OCI-LY7 (cell line): ENCODE results near the gene HLA-DMA. TPM values are rescaled to one million over a fixed set of nuclear protein-coding genes. Genes with fewer than 3 reads are reported as not detected.

Experiments
- BruUV-seq: library from RNA; stranded (reverse); fragments of 400-500 nt; replicated peaks from 2 replicates; lab custom pipeline; 2021; lab: Mats Ljungman, UMichigan
- CTCF ChIA-PET: fragments of 300-600 bp; sonication (Branson Sonifier 250); formaldehyde crosslinking; loops from one replicate; lab custom pipeline; 2022; ENCODE audit warnings: antibody characterized with exemption; ENCODE audit not compliant: unreplicated experiment; lab: Charles Lee
- POLR2A ChIA-PET: fragments of 300-600 bp; sonication (Branson Sonifier 250); formaldehyde crosslinking; loops from one replicate; lab custom pipeline; 2022; ENCODE audit warnings: antibody characterized with exemption; lab: Charles Lee
- DNase-seq: peaks from one replicate; pipeline ENCODE4 v3.0.0-alpha.2; 2015; ENCODE audit warnings: low spot score
- H2AFZ ChIP-seq: fragments of 200-600 bp; sonication (generic), shearing (Covaris generic); 2 replicates; pipeline ENCODE4 v1.6.1; 2014; ENCODE audit warnings: mild to moderate bottlenecking, antibody characterized with exemption, low read length, moderate library complexity
- H3K27ac ChIP-seq: fragments of 200-600 bp; sonication (generic); 2 replicates; pipeline ENCODE4 v1.5.1; 2014; ENCODE audit warnings: mixed run types, low read depth, mild to moderate bottlenecking, moderate library complexity, low read length, inconsistent platforms; ENCODE audit not compliant: poor library complexity, severe bottlenecking
- H3K36me3 ChIP-seq: fragments of 200-600 bp; sonication (generic); 2 replicates; pipeline ENCODE4 v1.6.1; 2014; ENCODE audit warnings: mild to moderate bottlenecking, antibody characterized with exemption, low read length, moderate library complexity, mixed read lengths; ENCODE audit not compliant: insufficient read depth
- H3K4me1 ChIP-seq: fragments of 200-600 bp; sonication (generic); 2 replicates; pipeline ENCODE4 v1.5.1; 2014; ENCODE audit warnings: mild to moderate bottlenecking, low read length; ENCODE audit not compliant: insufficient read depth, poor library complexity, severe bottlenecking
- H3K4me2 ChIP-seq: fragments of 200-600 bp; sonication (generic); 2 replicates; pipeline ENCODE4 v1.6.1; 2014; ENCODE audit warnings: mild to moderate bottlenecking, low read length
- H3K4me3 ChIP-seq: fragments of 200-600 bp; sonication (generic); 2 replicates; pipeline ENCODE4 v1.5.1; 2014; ENCODE audit warnings: mild to moderate bottlenecking, low read depth, low read length; ENCODE audit not compliant: poor library complexity, severe bottlenecking
- H3K79me2 ChIP-seq: fragments of 200-600 bp; sonication (generic); 2 replicates; pipeline ENCODE4 v1.6.1; 2016; ENCODE audit warnings: low read depth, mild to moderate bottlenecking, low read length, moderate library complexity, mixed read lengths; ENCODE audit not compliant: insufficient read depth
- H3K9me2 ChIP-seq: fragments of 200-600 bp; sonication (generic); 2 replicates; pipeline ENCODE4 v1.6.1; 2016; ENCODE audit warnings: mild to moderate bottlenecking, low read length, mixed read lengths; ENCODE audit not compliant: insufficient read depth
- H3K9me3 ChIP-seq: fragments of 200-600 bp; sonication (generic); 2 replicates; pipeline ENCODE4 v1.6.1; 2014; ENCODE audit warnings: mild to moderate bottlenecking, mixed run types, low read length, mixed read lengths
- H4K20me1 ChIP-seq: fragments of 200-600 bp; sonication (generic); 2 replicates; pipeline ENCODE4 v1.6.1; 2014; ENCODE audit warnings: mild to moderate bottlenecking, antibody characterized with exemption, low read length, moderate library complexity, mixed read lengths; ENCODE audit not compliant: insufficient read depth
- EZH2phosphoT487 ChIP-seq: fragments of 200-600 bp; sonication (generic); IDR thresholded peaks from 2 replicates; pipeline ENCODE4 v1.6.1; 2018; ENCODE audit warnings: low read depth, borderline replicate concordance, mild to moderate bottlenecking, mixed run types, antibody characterized with exemption, low read length, moderate library complexity, mixed read lengths
- intact Hi-C: fragments of 100-400 bp; cut with micrococcal nuclease; formaldehyde crosslinking; loops from one replicate; pipeline ENCODE4 v1.10.0; 2022; ENCODE audit not compliant: unreplicated experiment
- total RNA-seq, 2 experiments: library from RNA; depleted of rRNA in 1 of 2; stranded (reverse); fragments of >200 nt in 1 of 2; shearing (Covaris generic) in 1 of 2; gene quantifications; 2 replicates each; pipeline ENCODE4 v1.2.3, GENCODE V29; 2014 to 2022
- TF ChIP-seq, protein P1 (sequence below): fragments of 200-600 bp; sonication (generic); conservative IDR thresholded peaks from 2 replicates; pipeline ENCODE4 v1.5.1; 2014; ENCODE audit warnings: mild to moderate bottlenecking, antibody characterized with exemption, low read length, moderate library complexity, mixed read lengths

HLA-DMA gene
- total RNA-seq, 2 experiments from 2014 or later: 140 to 207 TPM

GRCh38 chr6:32984622-32985389 lies 31.9 kb upstream of the HLA-DMA start:
- Histone ChIP-seq H3K36me3 (peaks cover 43% of the 10 kb centered on the region), H3K4me1 (peaks cover 40% of the 10 kb centered on the region), H3K27ac (peak overlapping the region; percentile 55), H3K9me2 (no peaks in the 10 kb centered on the region), H3K4me3 (no peak overlapping the region), H3K4me2 (peak overlapping the region; percentile 41; the same call in 1 of the 2 replicates), H3K9me3 (no peaks in the 10 kb centered on the region), H3K79me2 (peaks cover 4% of the 10 kb centered on the region; the same call in 1 of the 2 replicates), H2AFZ (no peak overlapping the region), H4K20me1 (no peaks in the 10 kb centered on the region)
- POLR2A ChIA-PET: interaction anchor here (0.6 to 3.9 kb wide), 13 partner anchors 11 to 109 kb away, joined by 3 to 47 read pairs (median 4); partner anchors contain the start of genes HLA-DMA and HLA-DMB
- intact Hi-C loops: loop anchor here (1.0 kb wide), 2 partner anchors 37 to 100 kb away; no protein-coding TSS in a partner anchor
- TF ChIP-seq, protein P1, sequence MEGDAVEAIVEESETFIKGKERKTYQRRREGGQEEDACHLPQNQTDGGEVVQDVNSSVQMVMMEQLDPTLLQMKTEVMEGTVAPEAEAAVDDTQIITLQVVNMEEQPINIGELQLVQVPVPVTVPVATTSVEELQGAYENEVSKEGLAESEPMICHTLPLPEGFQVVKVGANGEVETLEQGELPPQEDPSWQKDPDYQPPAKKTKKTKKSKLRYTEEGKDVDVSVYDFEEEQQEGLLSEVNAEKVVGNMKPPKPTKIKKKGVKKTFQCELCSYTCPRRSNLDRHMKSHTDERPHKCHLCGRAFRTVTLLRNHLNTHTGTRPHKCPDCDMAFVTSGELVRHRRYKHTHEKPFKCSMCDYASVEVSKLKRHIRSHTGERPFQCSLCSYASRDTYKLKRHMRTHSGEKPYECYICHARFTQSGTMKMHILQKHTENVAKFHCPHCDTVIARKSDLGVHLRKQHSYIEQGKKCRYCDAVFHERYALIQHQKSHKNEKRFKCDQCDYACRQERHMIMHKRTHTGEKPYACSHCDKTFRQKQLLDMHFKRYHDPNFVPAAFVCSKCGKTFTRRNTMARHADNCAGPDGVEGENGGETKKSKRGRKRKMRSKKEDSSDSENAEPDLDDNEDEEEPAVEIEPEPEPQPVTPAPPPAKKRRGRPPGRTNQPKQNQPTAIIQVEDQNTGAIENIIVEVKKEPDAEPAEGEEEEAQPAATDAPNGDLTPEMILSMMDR: peak; percentile 97
- no peak for TF ChIP-seq EZH2phosphoT487
- DNase-seq: peak; percentile 93
- CTCF ChIA-PET: interaction anchor here (0.6 to 2.1 kb wide), 15 partner anchors 11 to 146 kb away, joined by 3 to 14 read pairs (median 5); partner anchors contain the start of genes BRD2, HLA-DMA, HLA-DMB and TAP2
- BruUV-seq: no TSS peak

DNA sequence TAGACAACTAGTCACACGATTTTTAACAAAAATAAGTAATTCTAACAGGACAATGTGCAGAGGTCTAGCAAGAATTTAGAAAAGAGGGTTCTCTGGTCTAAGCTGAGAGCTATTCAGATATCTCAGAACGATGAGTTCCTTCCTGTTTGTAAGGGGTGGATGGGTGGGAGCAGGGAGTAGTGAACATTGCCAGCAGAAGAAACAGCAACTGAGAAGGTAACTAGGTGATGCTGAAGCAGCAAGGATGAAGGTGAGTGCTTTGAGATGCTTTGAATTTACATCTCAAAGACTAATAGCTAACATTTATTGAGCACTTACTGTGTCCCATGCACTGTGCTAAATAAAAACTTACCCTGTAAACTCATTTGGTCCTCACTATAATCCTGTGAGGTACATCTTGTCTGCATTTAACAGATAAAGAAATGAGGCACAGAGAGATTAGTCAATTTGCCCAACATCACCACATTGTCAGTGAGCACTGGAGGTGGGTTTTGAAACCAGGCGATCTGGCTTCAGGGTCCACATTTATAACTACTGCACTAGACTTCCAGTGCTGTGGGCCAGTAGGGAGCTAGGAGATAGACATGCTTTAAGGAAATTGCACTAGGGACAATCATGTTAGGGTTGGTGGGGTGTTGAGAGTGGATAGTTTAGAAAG lies 31.2 kb upstream of the HLA-DMA start:
- Histone ChIP-seq H2AFZ (no peak overlapping the region), H3K4me2 (peak overlapping the region; percentile 41; the same call in 1 of the 2 replicates), H3K36me3 (peaks cover 50% of the 10 kb centered on the region), H3K4me1 (peaks cover 43% of the 10 kb centered on the region), H3K9me2 (no peaks in the 10 kb centered on the region), H3K27ac (peak overlapping the region; percentile 55), H3K79me2 (peaks cover 11% of the 10 kb centered on the region; the same call in 1 of the 2 replicates), H4K20me1 (no peaks in the 10 kb centered on the region; the same call in 1 of the 2 replicates), H3K9me3 (no peaks in the 10 kb centered on the region), H3K4me3 (no peak overlapping the region)
- CTCF ChIA-PET: interaction anchor here (0.6 to 2.1 kb wide), 15 partner anchors 10 to 146 kb away, joined by 3 to 14 read pairs (median 5); partner anchors contain the start of genes BRD2, HLA-DMA, HLA-DMB and TAP2
- BruUV-seq: no TSS peak
- DNase-seq: no peak
- POLR2A ChIA-PET: interaction anchor here (0.6 to 3.9 kb wide), 13 partner anchors 10 to 109 kb away, joined by 3 to 47 read pairs (median 3); partner anchors contain the start of gene HLA-DMA
- TF ChIP-seq, protein P1: no peak
- no peak for TF ChIP-seq EZH2phosphoT487
- intact Hi-C loops: loop anchor here (1.0 kb wide), 2 partner anchors 36 to 99 kb away; no protein-coding TSS in a partner anchor
